Astrocyte of the hippocampus (primary cell): ENCODE data around the gene OVCH1.
"Not testable (repeated sequence)": the region's sequence is repeated elsewhere in the genome, so short reads cannot be mapped to it uniquely, and the experiment has no call there.

ENCODE experiments used
- DNase-seq: peaks from one replicate; pipeline ENCODE4 v3.0.0; 2011; ENCODE audit warnings: low read depth, low spot score

OVCH1 gene

GRCh38 chr12:29415111-29415510, 82.4 kb downstream of the OVCH1 start:
- peak; percentile 37 for DNase-seq

- DNase-seq = no peak
Measured at GRCh38 chr12:29414368-29414767, 83.1 kb downstream of the OVCH1 start.

DNA sequence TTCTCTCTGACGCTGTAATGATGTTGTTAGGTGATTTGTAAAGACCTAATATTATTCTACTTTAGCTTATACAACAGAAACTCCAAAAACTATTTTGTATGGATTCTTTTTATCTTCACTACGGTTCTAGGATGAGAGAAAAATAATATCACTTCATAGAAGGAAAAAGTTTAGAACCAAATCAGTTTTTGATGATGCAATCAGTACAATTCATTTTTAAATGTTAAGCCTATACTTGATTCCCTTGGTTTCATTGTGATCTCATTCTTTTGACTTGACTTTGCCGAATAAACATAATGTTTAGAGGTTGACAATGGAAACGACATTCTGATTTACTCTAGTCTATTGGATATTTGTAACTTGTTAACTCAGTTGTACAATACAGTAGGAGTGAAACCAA, 91.9 kb downstream of the OVCH1 start:
- no peak for DNase-seq

- no peak for DNase-seq
Measured at GRCh38 chr12:29403991-29404390, 93.5 kb downstream of the OVCH1 start.

DNA sequence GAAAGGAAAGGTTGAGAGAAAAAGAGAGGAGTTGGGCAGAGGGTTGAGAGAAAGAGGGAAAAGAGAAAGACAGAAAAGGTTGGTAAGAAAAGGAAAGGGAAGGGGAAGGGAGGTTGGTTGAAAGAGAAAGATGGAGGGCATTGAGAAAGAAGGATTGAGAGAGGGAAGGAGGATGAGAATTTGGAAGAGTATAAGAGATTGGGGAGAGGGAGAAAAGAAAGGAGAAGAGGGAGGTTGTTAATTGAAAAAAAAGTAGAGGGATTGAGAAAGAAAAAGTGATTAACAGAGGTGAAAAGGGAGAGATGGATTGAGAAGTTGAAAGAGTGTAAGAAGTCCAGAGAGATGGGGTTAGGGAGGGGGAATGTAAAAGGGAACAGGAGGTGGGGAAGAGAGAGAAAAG, 95.0 kb downstream of the OVCH1 start:
- no peak for DNase-seq

GRCh38 chr12:29398495-29398894, 99.0 kb downstream of the OVCH1 start:
- DNase-seq = no peak

DNA sequence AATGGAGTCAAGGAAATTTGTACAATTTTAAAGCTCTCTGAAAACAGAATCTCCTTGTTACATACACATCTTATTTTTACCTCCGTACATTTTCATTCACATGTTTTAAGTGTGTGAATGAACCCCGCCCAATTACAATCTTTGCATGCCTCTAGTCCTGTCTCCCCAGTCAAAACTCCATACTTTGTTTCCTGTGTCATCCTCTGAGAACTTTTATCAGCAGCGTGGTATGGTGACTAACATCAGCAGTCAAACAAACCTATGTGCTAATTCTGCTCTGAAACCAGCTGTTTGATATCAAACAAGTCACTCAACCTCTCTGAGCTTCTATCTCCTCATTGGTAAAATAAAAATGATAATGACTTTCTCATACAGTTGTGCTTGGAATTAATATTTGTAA, 100.7 kb downstream of the OVCH1 start:
- DNase-seq = no peak

- DNase-seq = no peak
Measured at GRCh38 chr12:29395356-29395755, 102.1 kb downstream of the OVCH1 start.

DNA sequence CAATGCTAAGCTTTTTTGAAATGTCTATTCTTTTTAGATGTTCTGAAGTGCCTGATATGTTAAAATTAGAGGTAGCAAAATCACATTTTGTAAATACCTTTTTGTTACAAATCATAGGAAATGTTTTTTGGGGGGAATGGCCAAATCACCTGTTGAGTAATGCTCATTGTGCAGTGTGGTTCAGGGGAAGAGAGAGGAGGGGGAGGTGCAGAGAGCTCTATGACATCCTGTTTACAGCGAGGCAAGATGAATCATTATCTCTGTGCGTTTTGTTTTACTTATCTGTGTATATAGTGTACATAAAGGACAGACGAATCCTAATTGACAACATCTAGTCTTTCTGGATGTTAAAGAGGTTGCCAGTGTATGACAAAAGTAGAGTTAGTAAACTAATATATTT, 107.1 kb downstream of the OVCH1 start:
- not testable (repeated sequence) for DNase-seq

GRCh38 chr12:29389295-29389919, 108.1 kb downstream of the OVCH1 start:
- DNase-seq = no peak

DNA sequence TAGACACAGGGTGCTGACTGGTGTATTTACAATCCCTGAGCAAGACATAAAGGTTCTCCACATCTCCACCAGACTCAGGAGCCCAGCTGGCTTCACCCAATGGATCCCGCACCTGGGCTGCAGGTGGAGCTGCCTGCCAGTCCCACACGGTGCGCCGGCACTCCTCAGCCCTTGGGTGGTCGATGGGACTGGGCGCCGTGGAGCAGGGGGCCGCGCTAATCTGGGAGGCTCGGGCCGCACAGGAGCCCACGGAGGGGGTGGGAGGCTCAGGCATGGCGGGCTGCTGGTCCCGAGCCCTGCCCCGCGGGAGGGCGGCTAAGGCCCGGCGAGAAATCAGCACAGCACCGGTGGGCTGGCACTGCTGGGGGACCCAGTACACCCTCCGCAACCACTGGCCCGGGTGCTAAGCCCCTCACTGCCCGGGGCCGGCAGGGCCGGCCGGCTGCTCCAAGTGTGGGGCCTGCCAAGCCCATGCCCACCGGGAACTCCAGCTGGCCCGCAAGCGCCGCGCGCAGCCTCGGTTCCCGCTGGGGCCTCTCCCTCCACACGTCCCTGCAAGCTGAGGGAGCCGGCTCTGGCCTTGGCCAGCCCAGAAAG, 111.3 kb downstream of the OVCH1 start:
- not testable (repeated sequence) for DNase-seq

GRCh38 chr12:29385194-29385593, 112.3 kb downstream of the OVCH1 start:
- DNase-seq = not testable (repeated sequence)

- no peak for DNase-seq
Measured at GRCh38 chr12:29382251-29382650, 115.2 kb downstream of the OVCH1 start.

GRCh38 chr12:29380536-29381523, 116.7 kb downstream of the OVCH1 start, which contains the start of gene ERGIC2:
ERGIC2 (minus strand) TSS chr12:29381172; CDS start chr12:29371633, 9,539 bp downstream.
- DNase-seq = peak; percentile 99
